Mesangial cell (primary cell): ENCODE results near the gene COX7A2L. TPM values are rescaled to one million over a fixed set of nuclear protein-coding genes. Genes with fewer than 3 reads are reported as not detected.

Experiments
- total RNA-seq: library from RNA; depleted of rRNA; stranded (reverse); fragments of >200 nt; gene quantifications from 2 replicates; pipeline ENCODE4 v1.2.3, GENCODE V29; 2015

Gene COX7A2L
- 113 and 115 TPM in 2 replicates for total RNA-seq

GRCh38 chr2:42360890-42361727 is at the start of gene COX7A2L:
Gene COX7A2L (minus strand): TSS chr2:42361217. CDS start chr2:42361161, 56 bp downstream.

Other genes starting within 250 kb of the COX7A2L start
- gene EML4, start 191.9 kb downstream of the COX7A2L start, total RNA-seq = 25.3 and 28.6 TPM in 2 replicates
- gene KCNG3, start 132.8 kb upstream of the COX7A2L start, total RNA-seq = under 0.01 TPM in 2 replicates
- gene MTA3, start 207.4 kb upstream of the COX7A2L start, total RNA-seq = 17.4 and 29.8 TPM in 2 replicates